ENCODE measurements around the gene ANO3. TPM values are rescaled to one million over a fixed set of nuclear protein-coding genes. Genes with fewer than 3 reads are reported as not detected.

The ANO3 gene
- total and polyA plus RNA-seq, 2 donors (not counting 3 experiments of a cell fraction or from before 2014, with no cell fraction given), result not detected

DNA sequence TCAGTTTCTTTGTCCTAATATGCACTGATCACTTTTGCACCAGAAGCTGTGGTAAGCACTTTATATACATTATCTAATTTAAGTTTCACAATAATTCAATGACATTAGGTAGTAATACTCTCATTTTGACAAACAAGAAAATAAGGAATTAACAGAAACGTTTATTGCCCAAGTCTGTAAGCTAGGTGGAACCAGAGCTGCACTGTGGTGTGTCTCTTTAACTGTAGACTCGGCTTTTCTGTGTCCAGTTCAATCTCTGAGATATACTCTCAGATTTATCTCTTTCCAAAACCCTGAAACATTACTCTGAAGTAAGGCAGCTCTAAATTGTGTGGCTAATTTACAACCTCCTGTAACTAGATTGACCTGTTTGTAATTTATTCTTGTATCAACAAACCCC lies 139.1 kb downstream of the ANO3 start:
- Histone ChIP-seq H3K4me2 (ENCODE audit: insufficient read depth, low read length) (no peak overlapping the region), H3K4me3 (replicated peaks in 1 of 3; ENCODE audit: insufficient read depth in 1 of 3, low read depth in 1 of 3, low read length in 3 of 3) (no peak overlapping the region), H3K27ac (ENCODE audit: insufficient read depth, low read depth, low read length) (no peak overlapping the region), H4K20me1 (replicated peaks; ENCODE audit: control insufficient read depth, extremely low read depth, insufficient read depth, low read length) (no peaks in the 10 kb centered on the region), H2AFZ (ENCODE audit: low read depth, low read length) (no peak overlapping the region), H3K79me2 (ENCODE audit: control insufficient read depth, insufficient read depth, low read length) (no peaks in the 10 kb centered on the region), H3K27me3 (ENCODE audit: control insufficient read depth in 2 of 2, insufficient read depth in 2 of 2, low read length in 2 of 2) (no peaks in the 10 kb centered on the region), H3K9me3 (replicated peaks; ENCODE audit: control insufficient read depth, insufficient read depth, low read length) (no peaks in the 10 kb centered on the region), H3K4me1 (ENCODE audit: control insufficient read depth, extremely low read depth, insufficient read depth, low read length) (no peaks in the 10 kb centered on the region), H3K9me1 (replicated peaks; ENCODE audit: control insufficient read depth, extremely low read depth, insufficient read depth, low read length) (no peaks in the 10 kb centered on the region), H3K9ac (replicated peaks; ENCODE audit: extremely low read depth, insufficient read depth, low read length) (no peak overlapping the region), H3K36me3 (ENCODE audit: control insufficient read depth in 2 of 2, extremely low read depth in 1 of 2, insufficient read depth in 2 of 2, low read length in 2 of 2) (no peaks in the 10 kb centered on the region)
- TF ChIP-seq, protein P1, sequence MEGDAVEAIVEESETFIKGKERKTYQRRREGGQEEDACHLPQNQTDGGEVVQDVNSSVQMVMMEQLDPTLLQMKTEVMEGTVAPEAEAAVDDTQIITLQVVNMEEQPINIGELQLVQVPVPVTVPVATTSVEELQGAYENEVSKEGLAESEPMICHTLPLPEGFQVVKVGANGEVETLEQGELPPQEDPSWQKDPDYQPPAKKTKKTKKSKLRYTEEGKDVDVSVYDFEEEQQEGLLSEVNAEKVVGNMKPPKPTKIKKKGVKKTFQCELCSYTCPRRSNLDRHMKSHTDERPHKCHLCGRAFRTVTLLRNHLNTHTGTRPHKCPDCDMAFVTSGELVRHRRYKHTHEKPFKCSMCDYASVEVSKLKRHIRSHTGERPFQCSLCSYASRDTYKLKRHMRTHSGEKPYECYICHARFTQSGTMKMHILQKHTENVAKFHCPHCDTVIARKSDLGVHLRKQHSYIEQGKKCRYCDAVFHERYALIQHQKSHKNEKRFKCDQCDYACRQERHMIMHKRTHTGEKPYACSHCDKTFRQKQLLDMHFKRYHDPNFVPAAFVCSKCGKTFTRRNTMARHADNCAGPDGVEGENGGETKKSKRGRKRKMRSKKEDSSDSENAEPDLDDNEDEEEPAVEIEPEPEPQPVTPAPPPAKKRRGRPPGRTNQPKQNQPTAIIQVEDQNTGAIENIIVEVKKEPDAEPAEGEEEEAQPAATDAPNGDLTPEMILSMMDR (IDR thresholded peaks at IDR 0.05; ENCODE audit: extremely low read depth in 1 of 2, insufficient read depth in 1 of 2, low read depth in 1 of 2, low read length in 2 of 2), result no peak
- DNase-seq (ENCODE audit: low read depth, low spot score) (no peak), FAIRE-seq (no peak)
- ChIA-PET POLR2A (no interaction called here), CTCF (no interaction called here)
- BruUV-seq (replicated peaks), result no TSS peak
- intact Hi-C loops (cut with micrococcal nuclease) (no loop called here), dilution Hi-C loops (cut with MboI; ENCODE audit: extremely low pct_ligation_motif_present, low sequenced_read_pairs) (no loop called here)

DNA sequence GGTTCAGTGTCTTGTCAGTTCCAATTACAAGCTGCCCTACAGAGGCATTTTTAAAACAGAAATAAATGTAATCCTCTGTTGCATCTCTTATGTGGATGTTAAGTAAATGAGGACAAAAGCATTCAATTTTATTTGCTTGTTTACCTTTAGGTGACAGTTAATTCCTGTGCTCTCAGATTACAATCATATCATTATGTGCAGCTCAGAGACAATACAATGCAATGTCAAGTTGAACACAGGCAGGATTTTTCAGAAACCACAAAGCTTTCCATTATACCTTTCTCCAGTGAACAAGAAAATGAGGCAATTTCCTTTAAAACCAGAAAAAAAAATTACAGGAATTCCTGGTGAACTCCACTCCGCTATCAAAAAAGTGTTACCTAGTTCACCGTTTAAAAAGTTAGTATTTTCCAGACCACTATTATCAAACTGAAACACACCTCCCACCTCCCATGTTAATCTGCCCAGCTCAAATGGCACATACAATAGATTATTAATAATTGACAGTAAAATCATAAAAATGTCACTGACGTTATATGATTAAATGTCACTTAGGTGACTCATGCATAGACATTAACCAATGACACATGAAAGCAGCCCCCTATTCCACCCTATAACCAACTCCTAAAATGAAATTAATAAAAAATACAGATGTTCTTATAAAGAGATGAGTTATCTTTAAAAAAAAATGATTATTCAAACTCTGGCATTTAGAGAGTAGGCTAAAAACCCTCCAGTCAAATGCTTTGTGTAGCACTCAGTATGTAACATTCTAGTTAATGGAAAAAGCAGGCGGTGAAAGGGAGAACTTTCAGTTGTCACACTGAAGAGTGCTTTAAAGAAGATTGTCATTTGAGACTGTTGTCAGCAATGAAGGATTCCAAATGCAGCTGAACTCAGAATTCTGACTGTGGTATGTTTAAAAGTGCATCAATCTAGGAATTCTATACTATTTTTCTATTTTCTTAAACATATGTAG lies 141.6 kb downstream of the ANO3 start:
- Histone ChIP-seq H2AFZ (ENCODE audit: low read depth, low read length) (no peak overlapping the region), H3K4me2 (ENCODE audit: insufficient read depth, low read length) (no peak overlapping the region), H3K4me1 (ENCODE audit: control insufficient read depth, extremely low read depth, insufficient read depth, low read length) (no peaks in the 10 kb centered on the region), H3K27ac (ENCODE audit: insufficient read depth, low read depth, low read length) (no peak overlapping the region), H4K20me1 (replicated peaks; ENCODE audit: control insufficient read depth, extremely low read depth, insufficient read depth, low read length) (no peaks in the 10 kb centered on the region), H3K79me2 (ENCODE audit: control insufficient read depth, insufficient read depth, low read length) (no peaks in the 10 kb centered on the region), H3K36me3 (ENCODE audit: control insufficient read depth in 2 of 2, extremely low read depth in 1 of 2, insufficient read depth in 2 of 2, low read length in 2 of 2) (no peaks in the 10 kb centered on the region), H3K4me3 (replicated peaks in 1 of 3; ENCODE audit: insufficient read depth in 1 of 3, low read depth in 1 of 3, low read length in 3 of 3) (no peak overlapping the region), H3K9ac (replicated peaks; ENCODE audit: extremely low read depth, insufficient read depth, low read length) (no peak overlapping the region), H3K9me1 (replicated peaks; ENCODE audit: control insufficient read depth, extremely low read depth, insufficient read depth, low read length) (no peaks in the 10 kb centered on the region), H3K9me3 (replicated peaks; ENCODE audit: control insufficient read depth, insufficient read depth, low read length) (no peaks in the 10 kb centered on the region), H3K27me3 (ENCODE audit: control insufficient read depth in 2 of 2, insufficient read depth in 2 of 2, low read length in 2 of 2) (no peaks in the 10 kb centered on the region)
- TF ChIP-seq JUN (IDR thresholded peaks at IDR 0.05; ENCODE audit: borderline replicate concordance, insufficient read depth, insufficient read length, low read depth) (peak; percentile 3), POLR2AphosphoS5 (IDR thresholded peaks at IDR 0.05; ENCODE audit: insufficient read depth, low read depth, low read length) (no peak)
- DNase-seq (ENCODE audit: low read depth, low spot score) (no peak), FAIRE-seq (no peak)
- ChIA-PET POLR2A (no interaction called here), CTCF (no interaction called here)
- dilution Hi-C loops (cut with MboI; ENCODE audit: extremely low pct_ligation_motif_present, low sequenced_read_pairs) (no loop called here), intact Hi-C loops (cut with micrococcal nuclease) (no loop called here)
- no TSS peak for BruUV-seq (replicated peaks)

Data from endothelial cell of umbilical vein (primary cell).